Activated naive CD8-positive, alpha-beta T cell treated with anti-CD3 and anti-CD28 coated beads, Interleukin-2, amount 50 U/mL, for 24 hours (primary cell): ENCODE data around the gene ZDHHC14.

ENCODE experiments used
- ATAC-seq: fragments of 150-1000 bp; cut with Tn5 transposase; one replicate; pipeline ENCODE4 v1.10.0; 2021
- DNase-seq: peaks from one replicate; pipeline ENCODE4 v3.0.0; 2021
- H3K27ac Mint-ChIP-seq: one replicate; pipeline ENCODE4 v1.8.0; 2021; ENCODE audit warnings: mild to moderate bottlenecking, mixed read lengths
- H3K27me3 Mint-ChIP-seq: one replicate; pipeline ENCODE4 v1.8.0; 2021; ENCODE audit warnings: mixed read lengths
- H3K36me3 Mint-ChIP-seq: one replicate; pipeline ENCODE4 v1.8.0; 2021; ENCODE audit warnings: low read depth, mixed read lengths
- H3K4me1 Mint-ChIP-seq: one replicate; pipeline ENCODE4 v1.8.0; 2021; ENCODE audit warnings: mixed read lengths
- H3K4me3 Mint-ChIP-seq: one replicate; pipeline ENCODE4 v1.8.0; 2021; ENCODE audit warnings: mild to moderate bottlenecking, moderate library complexity, mixed read lengths
- H3K9me3 Mint-ChIP-seq: one replicate; pipeline ENCODE4 v1.8.0; 2021; ENCODE audit warnings: mixed read lengths

The ZDHHC14 gene

GRCh38 chr6:157607317-157608109 is 226.5 kb downstream of the ZDHHC14 start:
- Mint-ChIP-seq H3K4me3 (no peak overlapping the region), H3K9me3 (no peaks in the 10 kb centered on the region), H3K4me1 (peaks cover 2% of the 10 kb centered on the region), H3K36me3 (no peaks in the 10 kb centered on the region), H3K27me3 (no peaks in the 10 kb centered on the region), H3K27ac (no peak overlapping the region)
- DNase-seq (no peak), ATAC-seq (no peak)

GRCh38 chr6:157608221-157609075 is 227.5 kb downstream of the ZDHHC14 start:
- H3K4me3 Mint-ChIP-seq: no peak overlapping the region
- no peak for ATAC-seq
- H3K4me1 Mint-ChIP-seq: peaks cover 2% of the 10 kb centered on the region

GRCh38 chr6:157609117-157609516 is 228.1 kb downstream of the ZDHHC14 start:
- no peaks in the 10 kb centered on the region for H3K27me3 Mint-ChIP-seq
- H3K4me3 Mint-ChIP-seq: no peak overlapping the region
- ATAC-seq: no peak
- H3K27ac Mint-ChIP-seq: no peak overlapping the region
- DNase-seq: no peak
- peaks cover 2% of the 10 kb centered on the region for H3K4me1 Mint-ChIP-seq
- no peaks in the 10 kb centered on the region for H3K36me3 Mint-ChIP-seq
- H3K9me3 Mint-ChIP-seq: no peaks in the 10 kb centered on the region

More at GRCh38 chr6:157608221-157609075, 227.5 kb downstream of the ZDHHC14 start:
- Mint-ChIP-seq H3K9me3 (no peaks in the 10 kb centered on the region), H3K27ac (no peak overlapping the region), H3K36me3 (no peaks in the 10 kb centered on the region), H3K27me3 (no peaks in the 10 kb centered on the region)
- no peak for DNase-seq

GRCh38 chr6:157609556-157609955 is 228.6 kb downstream of the ZDHHC14 start:
- Mint-ChIP-seq H3K4me3 (no peak overlapping the region), H3K27me3 (no peaks in the 10 kb centered on the region), H3K36me3 (no peaks in the 10 kb centered on the region), H3K9me3 (no peaks in the 10 kb centered on the region), H3K4me1 (peaks cover 2% of the 10 kb centered on the region), H3K27ac (no peak overlapping the region)
- DNase-seq (no peak), ATAC-seq (no peak)

GRCh38 chr6:157610451-157610999 is 229.5 kb downstream of the ZDHHC14 start:
- Mint-ChIP-seq H3K9me3 (no peaks in the 10 kb centered on the region), H3K27ac (no peak overlapping the region), H3K27me3 (no peaks in the 10 kb centered on the region), H3K4me1 (peaks cover 5% of the 10 kb centered on the region), H3K36me3 (no peaks in the 10 kb centered on the region), H3K4me3 (no peak overlapping the region)
- DNase-seq (no peak), ATAC-seq (no peak)

GRCh38 chr6:157611406-157611805 is 230.4 kb downstream of the ZDHHC14 start:
- Mint-ChIP-seq H3K4me1 (peaks cover 6% of the 10 kb centered on the region), H3K27ac (no peak overlapping the region), H3K4me3 (no peak overlapping the region), H3K27me3 (no peaks in the 10 kb centered on the region), H3K9me3 (no peaks in the 10 kb centered on the region), H3K36me3 (no peaks in the 10 kb centered on the region)
- DNase-seq (no peak), ATAC-seq (no peak)

- Mint-ChIP-seq H3K4me3 (no peak overlapping the region), H3K4me1 (peaks cover 5% of the 10 kb centered on the region), H3K27ac (no peak overlapping the region), H3K27me3 (no peaks in the 10 kb centered on the region), H3K36me3 (no peaks in the 10 kb centered on the region), H3K9me3 (no peaks in the 10 kb centered on the region)
- peak; percentile 60 for ATAC-seq
- no peak for DNase-seq
Measured at GRCh38 chr6:157613011-157613522, 232.1 kb downstream of the ZDHHC14 start.

- Mint-ChIP-seq H3K4me3 (no peak overlapping the region), H3K9me3 (no peaks in the 10 kb centered on the region), H3K36me3 (no peaks in the 10 kb centered on the region), H3K27ac (no peak overlapping the region), H3K27me3 (no peaks in the 10 kb centered on the region), H3K4me1 (peaks cover 5% of the 10 kb centered on the region)
- DNase-seq: no peak
- ATAC-seq: no peak
Measured at GRCh38 chr6:157614026-157614568, 233.1 kb downstream of the ZDHHC14 start.

GRCh38 chr6:157615420-157615769 is 234.4 kb downstream of the ZDHHC14 start:
- ATAC-seq (no peak), DNase-seq (no peak)
- Mint-ChIP-seq H3K4me1 (peaks cover 5% of the 10 kb centered on the region), H3K27me3 (no peaks in the 10 kb centered on the region), H3K9me3 (no peaks in the 10 kb centered on the region), H3K27ac (no peak overlapping the region), H3K4me3 (no peak overlapping the region), H3K36me3 (no peaks in the 10 kb centered on the region)

- Mint-ChIP-seq H3K27me3 (no peaks in the 10 kb centered on the region), H3K27ac (no peak overlapping the region), H3K4me1 (peaks cover 5% of the 10 kb centered on the region), H3K9me3 (no peaks in the 10 kb centered on the region), H3K36me3 (no peaks in the 10 kb centered on the region), H3K4me3 (no peak overlapping the region)
- DNase-seq (no peak), ATAC-seq (no peak)
Measured at GRCh38 chr6:157615951-157616350, 235.0 kb downstream of the ZDHHC14 start.

- H3K9me3 Mint-ChIP-seq: peaks cover 5% of the 10 kb centered on the region
- no peaks in the 10 kb centered on the region for H3K4me1 Mint-ChIP-seq
- H3K27ac Mint-ChIP-seq: no peak overlapping the region
- H3K36me3 Mint-ChIP-seq: peaks cover 2% of the 10 kb centered on the region
- ATAC-seq: no peak
- no peaks in the 10 kb centered on the region for H3K27me3 Mint-ChIP-seq
- no peak for DNase-seq
- H3K4me3 Mint-ChIP-seq: no peak overlapping the region
Measured at GRCh38 chr6:157620944-157621343, 240.0 kb downstream of the ZDHHC14 start.

GRCh38 chr6:157621406-157621805 is 240.4 kb downstream of the ZDHHC14 start:
- DNase-seq: no peak
- Mint-ChIP-seq H3K4me1 (no peaks in the 10 kb centered on the region), H3K4me3 (no peak overlapping the region), H3K27ac (no peak overlapping the region), H3K36me3 (peaks cover 2% of the 10 kb centered on the region), H3K9me3 (peaks cover 5% of the 10 kb centered on the region), H3K27me3 (no peaks in the 10 kb centered on the region)
- no peak for ATAC-seq

- Mint-ChIP-seq H3K9me3 (peaks cover 5% of the 10 kb centered on the region), H3K36me3 (peaks cover 2% of the 10 kb centered on the region), H3K27ac (no peak overlapping the region), H3K4me1 (no peaks in the 10 kb centered on the region), H3K27me3 (no peaks in the 10 kb centered on the region), H3K4me3 (no peak overlapping the region)
- no peak for ATAC-seq
- DNase-seq: no peak
Measured at GRCh38 chr6:157622427-157622826, 241.4 kb downstream of the ZDHHC14 start.

GRCh38 chr6:157625111-157625510 is 244.1 kb downstream of the ZDHHC14 start:
- ATAC-seq (no peak), DNase-seq (no peak)
- Mint-ChIP-seq H3K9me3 (peaks cover 5% of the 10 kb centered on the region), H3K4me3 (no peak overlapping the region), H3K27me3 (no peaks in the 10 kb centered on the region), H3K27ac (no peak overlapping the region), H3K4me1 (peaks cover 13% of the 10 kb centered on the region), H3K36me3 (peaks cover 2% of the 10 kb centered on the region)
